Cardiac muscle cell (in vitro differentiated cells and primary cell): ENCODE measurements around the gene KCTD13. TPM values are rescaled to one million over a fixed set of nuclear protein-coding genes. Genes with fewer than 3 reads are reported as not detected.
"Not testable (repeated sequence)": the region's sequence is repeated elsewhere in the genome, so short reads cannot be mapped to it uniquely, and the experiment has no call there.

Experiments
- DNase-seq, 2 donors: peaks; one replicate each; pipeline versions ENCODE4 v3.0.0 to v3.0.0-alpha.2; 2010 to 2017; ENCODE audit warnings: low read depth in 1 of 2, low spot score in 1 of 2
- H3K27ac ChIP-seq: fragments of 200-600 bp; sonication (generic); 2 replicates; pipeline ENCODE4 v1.5.1; 2016
- H3K27me3 ChIP-seq: fragments of 200-600 bp; sonication (generic); 2 replicates; pipeline ENCODE4 v1.6.0; 2016; ENCODE audit warnings: control low read depth
- H3K36me3 ChIP-seq: fragments of 200-600 bp; sonication (generic); 2 replicates; pipeline ENCODE4 v1.5.1; 2016; ENCODE audit warnings: control low read depth
- H3K4me1 ChIP-seq: fragments of 200-600 bp; sonication (generic); 2 replicates; pipeline ENCODE4 v1.8.1; 2017; ENCODE audit warnings: low read depth, mild to moderate bottlenecking, mixed run types
- H3K4me3 ChIP-seq: fragments of 200-600 bp; sonication (generic); 2 replicates; pipeline ENCODE4 v1.5.1; 2016; ENCODE audit warnings: mild to moderate bottlenecking
- H3K9me3 ChIP-seq: fragments of 200-600 bp; sonication (generic); 2 replicates; pipeline ENCODE4 v1.5.1; 2017; ENCODE audit warnings: low read depth, mild to moderate bottlenecking, control low read depth
- CTCF ChIP-seq: IDR thresholded peaks from 2 replicates; pipeline ENCODE4 v1.5.1; 2012; ENCODE audit warnings: low read depth, mild to moderate bottlenecking, low read length
- polyA plus RNA-seq: library from polyadenylated mRNA; unstranded; fragments of >200 nt; fragmentation: Nextera tagmentation; extraction: Ambion mirVana; gene quantifications from 2 replicates; pipeline ENCODE4 v1.2.1, GENCODE V29; 2016
- total RNA-seq: library from RNA; depleted of rRNA; stranded (reverse); fragments of >200 nt; gene quantifications from 2 replicates; pipeline ENCODE4 v1.2.3, GENCODE V29; 2016

KCTD13 gene
- total and polyA plus RNA-seq, 2 experiments from 2014 or later: 22.1 to 22.3 TPM

GRCh38 chr16:29892458-29892813 lies 33.6 kb downstream of the KCTD13 start:
- no peak for TF ChIP-seq CTCF
- H3K27me3 ChIP-seq: no peaks in the 10 kb centered on the region
- H3K36me3 ChIP-seq: no peaks in the 10 kb centered on the region
- no peak for DNase-seq
- no peaks in the 10 kb centered on the region for H3K4me1 ChIP-seq
- no peak overlapping the region for H3K4me3 ChIP-seq
- H3K27ac ChIP-seq: no peak overlapping the region
- no peaks in the 10 kb centered on the region for H3K9me3 ChIP-seq

- TF ChIP-seq CTCF: no peak
- Histone ChIP-seq H3K4me3 (no peak overlapping the region), H3K27ac (no peak overlapping the region)
Observed at GRCh38 chr16:29891525-29892457, 34.2 kb downstream of the KCTD13 start.

GRCh38 chr16:29889372-29889771 lies 36.7 kb downstream of the KCTD13 start:
- not testable (repeated sequence) for H3K4me3 ChIP-seq, H3K4me1 ChIP-seq, DNase-seq, H3K9me3 ChIP-seq, H3K36me3 ChIP-seq, H3K27ac ChIP-seq, H3K27me3 ChIP-seq

More at GRCh38 chr16:29891525-29892457, 34.2 kb downstream of the KCTD13 start:
- no peaks in the 10 kb centered on the region for H3K27me3 ChIP-seq
- H3K9me3 ChIP-seq: no peaks in the 10 kb centered on the region
- H3K4me1 ChIP-seq: no peaks in the 10 kb centered on the region
- H3K36me3 ChIP-seq: no peaks in the 10 kb centered on the region
- peak in 1 of 2 donors; percentile 30 for DNase-seq

GRCh38 chr16:29883987-29884386 lies 42.0 kb downstream of the KCTD13 start:
- H3K4me3 ChIP-seq: no peak overlapping the region
- no peaks in the 10 kb centered on the region for H3K4me1 ChIP-seq
- H3K27ac ChIP-seq: no peak overlapping the region
- no peaks in the 10 kb centered on the region for H3K27me3 ChIP-seq
- no peak for DNase-seq
- no peak for TF ChIP-seq CTCF
- H3K36me3 ChIP-seq: no peaks in the 10 kb centered on the region
- H3K9me3 ChIP-seq: no peaks in the 10 kb centered on the region

GRCh38 chr16:29881050-29881449 lies 45.0 kb downstream of the KCTD13 start:
- Histone ChIP-seq H3K27me3 (peaks cover 16% of the 10 kb centered on the region), H3K36me3 (no peaks in the 10 kb centered on the region), H3K27ac (no peak overlapping the region), H3K9me3 (no peaks in the 10 kb centered on the region), H3K4me3 (no peak overlapping the region), H3K4me1 (no peaks in the 10 kb centered on the region)
- no peak for TF ChIP-seq CTCF
- DNase-seq: no peak

GRCh38 chr16:29878172-29878571 lies 47.9 kb downstream of the KCTD13 start:
- no peak for DNase-seq
- no peaks in the 10 kb centered on the region for H3K4me1 ChIP-seq
- no peak overlapping the region for H3K27ac ChIP-seq
- H3K9me3 ChIP-seq: no peaks in the 10 kb centered on the region
- no peaks in the 10 kb centered on the region for H3K36me3 ChIP-seq
- no peak for TF ChIP-seq CTCF
- no peak overlapping the region for H3K4me3 ChIP-seq
- H3K27me3 ChIP-seq: peaks cover 18% of the 10 kb centered on the region
